Ascending aorta (tissue), 2 donors: ENCODE measurements around the gene MTR. TPM values are rescaled to one million over a fixed set of nuclear protein-coding genes. Genes with fewer than 3 reads are reported as not detected.

Experiments
- DNase-seq, 2 donors: peaks; one replicate each; pipeline ENCODE4 v3.0.0-alpha.2; 2019; ENCODE audit warnings: low spot score in 2 of 2
- H3K27ac ChIP-seq, 2 donors: fragments of 200-600 bp; sonication (generic); one replicate each; pipeline ENCODE4 v1.5.1; 2016 to 2017; ENCODE audit warnings: mild to moderate bottlenecking in 1 of 2
- H3K27me3 ChIP-seq: fragments of 200-600 bp; sonication (generic); one replicate; pipeline ENCODE4 v1.5.1; 2017
- H3K36me3 ChIP-seq, 2 donors: fragments of 200-600 bp; sonication (generic); one replicate each; pipeline ENCODE4 v1.5.1; 2016
- H3K4me1 ChIP-seq, 2 donors: fragments of 200-600 bp; sonication (generic); one replicate each; pipeline ENCODE4 v1.5.1; 2016 to 2017; ENCODE audit warnings: mild to moderate bottlenecking in 1 of 2
- H3K4me3 ChIP-seq, 2 donors: fragments of 200-600 bp; sonication (generic); one replicate each; pipeline ENCODE4 v1.5.1; 2016 to 2017; ENCODE audit warnings: mild to moderate bottlenecking in 1 of 2
- H3K9me3 ChIP-seq, 2 donors: fragments of 200-600 bp; sonication (generic); one replicate each; pipeline ENCODE4 v1.5.1; 2016
- intact Hi-C: fragments of 100-400 bp; cut with DNase I; formaldehyde crosslinking; loops from one replicate; pipeline ENCODE4 v1.15.1; 2023
- total RNA-seq: library from RNA; depleted of rRNA; stranded (reverse); fragments of >200 nt; gene quantifications from one replicate; pipeline ENCODE4 v1.1.0, GENCODE V29; 2016
- TF ChIP-seq, protein P1 (sequence below), 3 experiments: fragments of 200-600 bp in 2 of 3; fragments of 450-650 bp in 1 of 3; sonication (generic) in 2 of 3; IDR thresholded peaks; one replicate each; pipeline ENCODE4 v1.5.1; 2016 to 2019; ENCODE audit warnings: antibody characterized with exemption in 3 of 3, mild to moderate bottlenecking in 1 of 3, moderate library complexity in 1 of 3

The MTR gene
- total RNA-seq, 1 donor from 2014 or later = 36.1 TPM

DNA sequence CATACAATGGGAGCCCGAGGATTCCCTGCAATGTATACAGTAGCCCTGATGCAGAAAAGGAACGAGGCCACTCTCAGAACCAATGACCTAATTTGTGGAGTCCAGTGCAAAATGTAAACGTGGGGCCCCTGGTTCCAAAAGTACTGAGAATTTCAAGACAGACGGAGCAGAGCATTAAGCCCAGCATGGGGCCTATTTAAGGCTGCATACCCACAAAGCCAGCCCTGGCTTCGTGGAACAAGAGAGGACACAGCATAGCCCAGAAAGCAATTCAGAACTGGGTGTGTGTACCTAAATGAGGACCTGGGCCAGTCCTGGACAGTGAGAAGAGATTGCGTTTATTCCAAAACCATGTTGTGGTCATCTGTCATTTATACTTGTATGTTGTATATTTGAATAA is 153.9 kb downstream of the MTR start:
- Histone ChIP-seq H3K27me3 (no peaks in the 10 kb centered on the region), H3K4me3 (no peak overlapping the region), H3K9me3 (no peaks in the 10 kb centered on the region), H3K36me3 (no peaks in the 10 kb centered on the region), H3K27ac (no peak overlapping the region), H3K4me1 (peaks cover 0 to 9% of the 10 kb centered on the region in 2 donors)
- TF ChIP-seq, protein P1, sequence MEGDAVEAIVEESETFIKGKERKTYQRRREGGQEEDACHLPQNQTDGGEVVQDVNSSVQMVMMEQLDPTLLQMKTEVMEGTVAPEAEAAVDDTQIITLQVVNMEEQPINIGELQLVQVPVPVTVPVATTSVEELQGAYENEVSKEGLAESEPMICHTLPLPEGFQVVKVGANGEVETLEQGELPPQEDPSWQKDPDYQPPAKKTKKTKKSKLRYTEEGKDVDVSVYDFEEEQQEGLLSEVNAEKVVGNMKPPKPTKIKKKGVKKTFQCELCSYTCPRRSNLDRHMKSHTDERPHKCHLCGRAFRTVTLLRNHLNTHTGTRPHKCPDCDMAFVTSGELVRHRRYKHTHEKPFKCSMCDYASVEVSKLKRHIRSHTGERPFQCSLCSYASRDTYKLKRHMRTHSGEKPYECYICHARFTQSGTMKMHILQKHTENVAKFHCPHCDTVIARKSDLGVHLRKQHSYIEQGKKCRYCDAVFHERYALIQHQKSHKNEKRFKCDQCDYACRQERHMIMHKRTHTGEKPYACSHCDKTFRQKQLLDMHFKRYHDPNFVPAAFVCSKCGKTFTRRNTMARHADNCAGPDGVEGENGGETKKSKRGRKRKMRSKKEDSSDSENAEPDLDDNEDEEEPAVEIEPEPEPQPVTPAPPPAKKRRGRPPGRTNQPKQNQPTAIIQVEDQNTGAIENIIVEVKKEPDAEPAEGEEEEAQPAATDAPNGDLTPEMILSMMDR (IDR thresholded peaks at IDR 0.05) = no peak
- no peak for DNase-seq
- intact Hi-C loops = no loop called here

- no peak for DNase-seq
- peaks cover 0 to 9% of the 10 kb centered on the region in 2 donors for H3K4me1 ChIP-seq
- no peaks in the 10 kb centered on the region for H3K36me3 ChIP-seq
- TF ChIP-seq, protein P1 (IDR thresholded peaks at IDR 0.05) = no peak
- H3K27me3 ChIP-seq = no peaks in the 10 kb centered on the region
- intact Hi-C loops = no loop called here
- no peaks in the 10 kb centered on the region for H3K9me3 ChIP-seq
- no peak overlapping the region for H3K4me3 ChIP-seq
- no peak overlapping the region for H3K27ac ChIP-seq
Observed at GRCh38 chr1:236950365-236950764, 155.3 kb downstream of the MTR start.

GRCh38 chr1:236951672-236952071 is 156.6 kb downstream of the MTR start:
- Histone ChIP-seq H3K36me3 (no peaks in the 10 kb centered on the region), H3K4me1 (peaks cover 0 to 9% of the 10 kb centered on the region in 2 donors), H3K27ac (peak overlapping the region; percentile 73 to 82), H3K4me3 (no peak overlapping the region), H3K27me3 (no peaks in the 10 kb centered on the region), H3K9me3 (no peaks in the 10 kb centered on the region)
- no peak for DNase-seq
- intact Hi-C loops = no loop called here
- TF ChIP-seq, protein P1 (IDR thresholded peaks at IDR 0.05) = no peak

GRCh38 chr1:236952246-236953003 is 157.3 kb downstream of the MTR start:
- Histone ChIP-seq H3K27me3 (no peaks in the 10 kb centered on the region), H3K4me3 (peak overlapping the region in 1 of 2 donors; percentile 48), H3K27ac (peak overlapping the region; percentile 73 to 82), H3K9me3 (no peaks in the 10 kb centered on the region), H3K4me1 (peaks cover 0 to 9% of the 10 kb centered on the region in 2 donors), H3K36me3 (no peaks in the 10 kb centered on the region)
- DNase-seq = peak in 1 of 2 donors; percentile 68
- TF ChIP-seq, protein P1 (IDR thresholded peaks at IDR 0.05) = no peak
- intact Hi-C loops = no loop called here

- no peaks in the 10 kb centered on the region for H3K27me3 ChIP-seq
- DNase-seq = no peak
- H3K36me3 ChIP-seq = no peaks in the 10 kb centered on the region
- TF ChIP-seq, protein P1 (IDR thresholded peaks at IDR 0.05) = no peak
- no peaks in the 10 kb centered on the region for H3K9me3 ChIP-seq
- H3K4me3 ChIP-seq = peak overlapping the region in 1 of 2 donors; percentile 48
- intact Hi-C loops = no loop called here
- H3K27ac ChIP-seq = peak overlapping the region; percentile 73 to 82
- H3K4me1 ChIP-seq = peaks cover 0 to 9% of the 10 kb centered on the region in 2 donors
Observed at GRCh38 chr1:236953151-236953700, 158.1 kb downstream of the MTR start.

Other genes with a start within 250 kb of the MTR start
- gene HEATR1, start 190.8 kb upstream of the MTR start, total RNA-seq = 14.2 TPM
- gene ACTN2, start 108.8 kb upstream of the MTR start, total RNA-seq = 10.5 TPM
- gene MT1HL1, start 209.1 kb downstream of the MTR start, total RNA-seq = not detected
- gene RYR2, start 246.9 kb downstream of the MTR start, total RNA-seq = 15.2 TPM